GM10266 (cell line): ENCODE data around the gene MYL5.
"Not testable (repeated sequence)": the region's sequence is repeated elsewhere in the genome, so short reads cannot be mapped to it uniquely, and the experiment has no call there.

Source experiments
- DNase-seq: peaks from one replicate; pipeline ENCODE4 v3.0.0; 2012; ENCODE audit errors: extremely low spot score
- CTCF ChIP-seq: IDR thresholded peaks from 2 replicates; pipeline ENCODE4 v1.5.1; 2012; ENCODE audit warnings: mild to moderate bottlenecking, low read depth; ENCODE audit not compliant: control insufficient read depth, insufficient read depth; ENCODE audit errors: missing control alignments

Gene MYL5

GRCh38 chr4:700587-701264 lies 26.4 kb downstream of the MYL5 start:
- TF ChIP-seq CTCF, result no peak

GRCh38 chr4:702618-703048 lies 28.3 kb downstream of the MYL5 start:
- TF ChIP-seq CTCF, result no peak
- DNase-seq, result no peak

More at GRCh38 chr4:700587-701264, 26.4 kb downstream of the MYL5 start:
- no peak for DNase-seq

GRCh38 chr4:703336-704197 lies 29.2 kb downstream of the MYL5 start:
- TF ChIP-seq CTCF, result no peak
- DNase-seq, result no peak

- no peak for TF ChIP-seq CTCF
- DNase-seq, result no peak
Observed at GRCh38 chr4:704198-704891, 30.0 kb downstream of the MYL5 start.

GRCh38 chr4:704971-705277 lies 30.6 kb downstream of the MYL5 start:
- no peak for TF ChIP-seq CTCF
- DNase-seq, result no peak

GRCh38 chr4:705278-706082 lies 31.1 kb downstream of the MYL5 start, which contains the start of gene PCGF3:
Gene PCGF3 (plus strand): TSS chr4:705832. CDS start chr4:733681, 27,849 bp downstream.
- TF ChIP-seq CTCF, result no peak
- peak; percentile 100 for DNase-seq

GRCh38 chr4:706083-706633 lies 31.8 kb downstream of the MYL5 start:
- not testable (repeated sequence) for DNase-seq
